MM.1S (cell line): ENCODE data around the gene AHCYL2.

Experiments used
- DNase-seq: peaks from one replicate; pipeline ENCODE4 v3.0.0-alpha.2; 2015
- H2AFZ ChIP-seq: fragments of 300-600 bp; sonication (generic); 2 replicates; pipeline ENCODE4 v1.6.0; 2016; ENCODE audit warnings: antibody characterized with exemption, low read length
- H3F3A ChIP-seq: fragments of 300-600 bp; sonication (generic); 2 replicates; pipeline ENCODE4 v1.6.1; 2016; ENCODE audit warnings: mild to moderate bottlenecking, antibody characterized with exemption, low read length, moderate library complexity, mixed read lengths; ENCODE audit not compliant: insufficient read depth
- H3K27ac ChIP-seq: fragments of 300-600 bp; sonication (generic); 2 replicates; pipeline ENCODE4 v1.5.1; 2016; ENCODE audit warnings: mild to moderate bottlenecking, low read length
- H3K27me3 ChIP-seq: fragments of 300-600 bp; sonication (generic); replicated peaks from 2 replicates; pipeline ENCODE4 v1.6.0; 2016; ENCODE audit warnings: low read length; ENCODE audit not compliant: insufficient read depth
- H3K36me3 ChIP-seq: fragments of 300-600 bp; sonication (generic); replicated peaks from 2 replicates; pipeline ENCODE4 v1.6.1; 2016; ENCODE audit warnings: mild to moderate bottlenecking, low read length, mixed read lengths; ENCODE audit not compliant: insufficient read depth
- H3K4me1 ChIP-seq: fragments of 300-600 bp; sonication (generic); 2 replicates; pipeline ENCODE4 v1.6.1; 2016; ENCODE audit warnings: low read length, mixed read lengths
- H3K4me2 ChIP-seq: fragments of 300-600 bp; sonication (generic); 2 replicates; pipeline ENCODE4 v1.6.0; 2016; ENCODE audit warnings: low read depth, low read length
- H3K4me3 ChIP-seq: fragments of 300-600 bp; sonication (generic); 2 replicates; pipeline ENCODE4 v1.5.1; 2016; ENCODE audit warnings: low read length, mixed read lengths
- H3K79me2 ChIP-seq: fragments of 300-600 bp; sonication (generic); 2 replicates; pipeline ENCODE4 v1.6.1; 2016; ENCODE audit warnings: mixed run types, low read length, mixed read lengths
- H3K9ac ChIP-seq: fragments of 300-600 bp; sonication (generic); 2 replicates; pipeline ENCODE4 v1.6.1; 2016; ENCODE audit warnings: low read length, mixed read lengths
- H3K9me2 ChIP-seq: fragments of 300-600 bp; sonication (generic); replicated peaks from 2 replicates; pipeline ENCODE4 v1.6.1; 2016; ENCODE audit warnings: mild to moderate bottlenecking, low read length, mixed read lengths; ENCODE audit not compliant: insufficient read depth
- H3K9me3 ChIP-seq: fragments of 300-600 bp; sonication (generic); replicated peaks from 2 replicates; pipeline ENCODE4 v1.6.1; 2016; ENCODE audit warnings: mild to moderate bottlenecking, low read length, mixed read lengths; ENCODE audit not compliant: insufficient read depth
- H4K20me1 ChIP-seq: fragments of 300-600 bp; sonication (generic); 2 replicates; pipeline ENCODE4 v1.6.1; 2016; ENCODE audit warnings: mild to moderate bottlenecking, low read length, moderate library complexity, mixed read lengths; ENCODE audit not compliant: insufficient read depth
- EZH2 ChIP-seq: fragments of 300-600 bp; sonication (generic); optimal IDR thresholded peaks from 2 replicates; pipeline ENCODE3; 2017; ENCODE audit warnings: low read depth, mild to moderate bottlenecking, antibody characterized with exemption, low read length, mixed read lengths
- EZH2phosphoT487 ChIP-seq: fragments of 300-600 bp; sonication (generic); IDR thresholded peaks from 2 replicates; pipeline ENCODE4 v1.6.1; 2018; ENCODE audit warnings: antibody characterized with exemption, low read length
- TF ChIP-seq, protein P1 (sequence below): fragments of 300-600 bp; sonication (generic); IDR thresholded peaks from 2 replicates; pipeline ENCODE4 v1.5.1; 2016; ENCODE audit warnings: antibody characterized with exemption, low read length, mixed read lengths

Gene AHCYL2

DNA sequence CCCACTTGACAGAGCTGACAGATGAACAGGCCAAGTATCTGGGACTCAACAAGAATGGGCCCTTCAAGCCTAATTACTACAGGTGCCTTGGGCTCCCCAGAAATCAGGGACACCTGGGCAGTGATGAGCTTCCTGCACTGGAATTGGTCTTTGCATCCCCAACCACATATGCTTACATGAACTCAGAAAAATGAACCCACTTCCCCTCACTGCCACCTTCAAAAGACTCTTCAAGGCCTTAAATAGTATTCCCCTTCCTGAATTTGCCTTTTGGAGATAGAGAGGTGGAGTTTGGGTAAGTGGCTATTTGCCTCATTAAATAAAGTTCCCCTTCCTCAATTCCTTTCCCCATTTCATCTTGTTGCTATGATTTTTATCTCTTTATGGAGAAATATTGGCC is 201.7 kb downstream of the AHCYL2 start:
- no peak for DNase-seq
- H3K79me2 ChIP-seq = no peaks in the 10 kb centered on the region
- no peaks in the 10 kb centered on the region for H3K4me1 ChIP-seq
- no peaks in the 10 kb centered on the region for H3K9me2 ChIP-seq
- H2AFZ ChIP-seq = no peak overlapping the region
- no peak overlapping the region for H3K4me3 ChIP-seq
- no peak for TF ChIP-seq EZH2
- no peak for TF ChIP-seq EZH2phosphoT487
- TF ChIP-seq, protein P1, sequence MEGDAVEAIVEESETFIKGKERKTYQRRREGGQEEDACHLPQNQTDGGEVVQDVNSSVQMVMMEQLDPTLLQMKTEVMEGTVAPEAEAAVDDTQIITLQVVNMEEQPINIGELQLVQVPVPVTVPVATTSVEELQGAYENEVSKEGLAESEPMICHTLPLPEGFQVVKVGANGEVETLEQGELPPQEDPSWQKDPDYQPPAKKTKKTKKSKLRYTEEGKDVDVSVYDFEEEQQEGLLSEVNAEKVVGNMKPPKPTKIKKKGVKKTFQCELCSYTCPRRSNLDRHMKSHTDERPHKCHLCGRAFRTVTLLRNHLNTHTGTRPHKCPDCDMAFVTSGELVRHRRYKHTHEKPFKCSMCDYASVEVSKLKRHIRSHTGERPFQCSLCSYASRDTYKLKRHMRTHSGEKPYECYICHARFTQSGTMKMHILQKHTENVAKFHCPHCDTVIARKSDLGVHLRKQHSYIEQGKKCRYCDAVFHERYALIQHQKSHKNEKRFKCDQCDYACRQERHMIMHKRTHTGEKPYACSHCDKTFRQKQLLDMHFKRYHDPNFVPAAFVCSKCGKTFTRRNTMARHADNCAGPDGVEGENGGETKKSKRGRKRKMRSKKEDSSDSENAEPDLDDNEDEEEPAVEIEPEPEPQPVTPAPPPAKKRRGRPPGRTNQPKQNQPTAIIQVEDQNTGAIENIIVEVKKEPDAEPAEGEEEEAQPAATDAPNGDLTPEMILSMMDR = no peak
- no peak overlapping the region for H3K27ac ChIP-seq
- H4K20me1 ChIP-seq = no peaks in the 10 kb centered on the region
- no peak overlapping the region for H3K4me2 ChIP-seq
- H3K27me3 ChIP-seq = no peaks in the 10 kb centered on the region
- no peak overlapping the region for H3K9ac ChIP-seq
- H3F3A ChIP-seq = no peaks in the 10 kb centered on the region
- H3K9me3 ChIP-seq = no peaks in the 10 kb centered on the region
- no peaks in the 10 kb centered on the region for H3K36me3 ChIP-seq

DNA sequence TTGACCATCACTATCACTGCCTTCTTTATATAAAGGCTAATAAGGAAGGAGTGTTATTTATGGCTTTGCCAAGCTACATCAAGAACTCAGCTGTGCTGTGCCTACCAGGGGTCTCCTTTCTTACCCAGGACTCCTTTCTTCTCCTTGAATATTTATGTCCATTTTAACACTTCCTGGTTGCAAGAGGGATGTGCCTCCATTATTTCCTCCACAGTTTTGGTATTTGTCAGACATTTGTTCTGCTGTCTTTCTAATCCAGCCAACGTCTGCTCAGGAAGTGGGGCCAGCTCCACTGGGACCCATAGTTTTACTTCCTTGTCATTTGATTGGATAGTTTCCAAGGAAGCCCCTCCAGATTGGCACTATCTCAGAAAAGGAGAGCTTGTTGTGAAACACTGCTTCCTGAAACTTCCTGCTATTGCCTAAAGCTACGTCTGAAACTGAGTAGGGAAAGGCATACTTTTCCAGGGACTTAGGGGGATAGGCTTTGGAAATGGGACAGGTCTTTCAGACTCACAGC is 202.8 kb downstream of the AHCYL2 start:
- Histone ChIP-seq H3F3A (no peaks in the 10 kb centered on the region), H3K9ac (no peak overlapping the region), H3K79me2 (no peaks in the 10 kb centered on the region), H3K9me3 (no peaks in the 10 kb centered on the region), H4K20me1 (no peaks in the 10 kb centered on the region), H3K27me3 (no peaks in the 10 kb centered on the region), H3K36me3 (no peaks in the 10 kb centered on the region), H3K4me1 (no peaks in the 10 kb centered on the region), H3K27ac (no peak overlapping the region), H2AFZ (no peak overlapping the region), H3K4me2 (no peak overlapping the region), H3K4me3 (no peak overlapping the region), H3K9me2 (no peaks in the 10 kb centered on the region)
- DNase-seq = no peak
- TF ChIP-seq EZH2 (no peak), EZH2phosphoT487 (no peak)
- TF ChIP-seq, protein P1 = no peak

DNA sequence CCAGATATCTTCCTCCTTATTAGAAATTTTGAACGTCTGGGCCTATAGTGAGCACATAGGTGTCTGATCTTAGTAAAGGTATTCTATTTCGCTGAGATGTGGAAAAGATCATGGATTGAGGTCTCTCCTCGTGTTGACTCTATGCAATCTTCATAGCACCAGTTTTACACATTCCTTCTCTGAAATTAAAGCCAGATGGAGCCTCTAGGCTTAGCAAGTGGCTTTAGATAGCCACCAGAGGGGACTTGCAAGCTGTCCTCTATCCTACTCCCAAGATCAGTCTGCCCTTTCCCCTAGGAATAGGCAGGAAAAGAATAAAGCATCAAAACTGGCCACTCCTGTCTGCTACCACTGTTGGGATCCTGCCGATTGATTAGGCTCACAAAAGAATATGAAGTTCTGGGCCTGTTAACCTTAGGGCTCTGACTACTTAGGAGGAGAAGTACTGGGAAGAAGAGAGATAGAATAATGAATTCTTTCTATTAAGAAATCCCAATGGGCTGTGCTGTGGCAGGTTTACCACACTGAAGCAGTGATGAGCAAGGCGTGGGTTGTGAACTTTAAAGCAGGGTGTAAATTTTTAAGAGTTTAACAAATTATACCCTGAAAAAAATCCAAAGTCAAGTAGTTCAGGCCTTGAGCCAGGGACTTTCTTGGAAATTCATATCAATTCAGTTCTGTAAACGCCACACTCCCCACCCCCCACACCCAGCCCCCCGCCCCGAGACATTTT is 207.2 kb downstream of the AHCYL2 start:
- peaks cover 9% of the 10 kb centered on the region for H3K4me1 ChIP-seq
- H3K27me3 ChIP-seq = no peaks in the 10 kb centered on the region; the same call in 1 of the 2 replicates
- H3K9me3 ChIP-seq = no peaks in the 10 kb centered on the region
- H2AFZ ChIP-seq = no peak overlapping the region
- H4K20me1 ChIP-seq = no peaks in the 10 kb centered on the region
- H3K9me2 ChIP-seq = no peaks in the 10 kb centered on the region
- H3K36me3 ChIP-seq = no peaks in the 10 kb centered on the region
- no peak overlapping the region for H3K4me2 ChIP-seq
- H3K4me3 ChIP-seq = no peak overlapping the region
- TF ChIP-seq, protein P1 = no peak
- TF ChIP-seq EZH2 (no peak), EZH2phosphoT487 (no peak)
- H3K27ac ChIP-seq = no peak overlapping the region
- no peaks in the 10 kb centered on the region for H3F3A ChIP-seq
- H3K79me2 ChIP-seq = 0 out of 2 replicates have a peak, but pooled peaks cover 6% of the 10 kb centered on the region
- no peak overlapping the region for H3K9ac ChIP-seq
- DNase-seq = no peak
